HG03039 (cell line): Measurements from ENCODE around the gene ARRDC1.

ENCODE experiments used
- ATAC-seq: cut with Tn5 transposase; IDR thresholded peaks from one replicate; pipeline ENCODE4 v1.9.1; 2021; ENCODE audit warnings: mild to moderate bottlenecking, moderate library complexity; ENCODE audit not compliant: unreplicated experiment

Gene ARRDC1

GRCh38 chr9:137638680-137639079 lies 33.2 kb downstream of the ARRDC1 start:
- no peak for ATAC-seq

GRCh38 chr9:137639303-137640051 lies 34.0 kb downstream of the ARRDC1 start:
- ATAC-seq: no peak

GRCh38 chr9:137640862-137641261 lies 35.4 kb downstream of the ARRDC1 start:
- no peak for ATAC-seq

GRCh38 chr9:137642118-137642601 lies 36.7 kb downstream of the ARRDC1 start:
- no peak for ATAC-seq

GRCh38 chr9:137642892-137643291 lies 37.4 kb downstream of the ARRDC1 start:
- ATAC-seq: no peak

GRCh38 chr9:137643921-137644320 lies 38.4 kb downstream of the ARRDC1 start:
- no peak for ATAC-seq

GRCh38 chr9:137645211-137645610 lies 39.7 kb downstream of the ARRDC1 start:
- ATAC-seq: no peak

- no peak for ATAC-seq
Observed at GRCh38 chr9:137646341-137646740, 40.9 kb downstream of the ARRDC1 start.

GRCh38 chr9:137647096-137647714 lies 41.7 kb downstream of the ARRDC1 start:
- ATAC-seq: no peak

- no peak for ATAC-seq
Observed at GRCh38 chr9:137648396-137648795, 42.9 kb downstream of the ARRDC1 start.

GRCh38 chr9:137649553-137649952 lies 44.1 kb downstream of the ARRDC1 start:
- ATAC-seq: no peak

- ATAC-seq: no peak
Observed at GRCh38 chr9:137650259-137650658, 44.8 kb downstream of the ARRDC1 start.

- ATAC-seq: no peak
Observed at GRCh38 chr9:137650779-137651178, 45.3 kb downstream of the ARRDC1 start.

- no peak for ATAC-seq
Observed at GRCh38 chr9:137656416-137656815, 50.9 kb downstream of the ARRDC1 start.

GRCh38 chr9:137657606-137658005 lies 52.1 kb downstream of the ARRDC1 start:
- ATAC-seq: no peak

- no peak for ATAC-seq
Observed at GRCh38 chr9:137658781-137659180, 53.3 kb downstream of the ARRDC1 start.

GRCh38 chr9:137660144-137660543 lies 54.7 kb downstream of the ARRDC1 start:
- ATAC-seq: no peak

- ATAC-seq: no peak
Observed at GRCh38 chr9:137663584-137663983, 58.1 kb downstream of the ARRDC1 start.

GRCh38 chr9:137664676-137665075 lies 59.2 kb downstream of the ARRDC1 start:
- no peak for ATAC-seq
